HG03045 (cell line): ENCODE data around the gene IL18R1.
A peak's percentile ranks its signal among the peaks of the same experiment; 100 is the strongest.

Source experiments
- ATAC-seq: cut with Tn5 transposase; IDR thresholded peaks from one replicate; pipeline ENCODE4 v1.9.1; 2021; ENCODE audit warnings: mild to moderate bottlenecking, moderate library complexity; ENCODE audit not compliant: unreplicated experiment

Gene IL18R1

GRCh38 chr2:102342888-102343287, 12.7 kb upstream of the IL18R1 start:
- no peak for ATAC-seq

- ATAC-seq, result no peak
These were observed 11.2 kb upstream of the IL18R1 start for GRCh38 chr2:102344397-102344796.

DNA sequence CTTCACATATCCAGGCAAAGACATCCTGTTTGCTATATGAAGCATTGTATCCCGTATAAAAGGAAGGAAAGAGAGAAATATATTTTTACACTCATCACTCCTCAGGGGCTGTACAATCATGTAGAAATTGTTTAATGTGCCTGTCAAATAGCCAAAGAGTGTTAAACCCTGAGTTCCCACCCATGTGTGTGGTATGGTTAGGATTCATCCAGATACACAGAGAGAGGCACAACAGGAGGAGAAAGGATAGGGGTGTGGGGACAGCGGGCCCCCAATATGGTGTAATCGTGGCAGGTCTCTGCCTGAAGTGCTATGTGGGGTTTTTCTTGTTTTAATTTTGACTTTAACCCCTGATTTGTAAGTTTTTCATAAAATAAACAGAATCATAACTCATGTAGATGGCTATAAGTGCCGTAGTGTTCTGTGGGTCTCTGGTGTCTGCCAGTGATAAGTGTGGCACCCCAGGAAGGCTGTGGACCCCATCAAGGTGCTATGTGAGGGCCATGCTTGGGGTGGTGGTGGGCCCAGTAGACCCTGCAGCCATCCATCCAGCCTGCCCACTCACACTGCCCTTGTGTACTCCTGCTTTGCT, 10.2 kb upstream of the IL18R1 start:
- ATAC-seq, result no peak

DNA sequence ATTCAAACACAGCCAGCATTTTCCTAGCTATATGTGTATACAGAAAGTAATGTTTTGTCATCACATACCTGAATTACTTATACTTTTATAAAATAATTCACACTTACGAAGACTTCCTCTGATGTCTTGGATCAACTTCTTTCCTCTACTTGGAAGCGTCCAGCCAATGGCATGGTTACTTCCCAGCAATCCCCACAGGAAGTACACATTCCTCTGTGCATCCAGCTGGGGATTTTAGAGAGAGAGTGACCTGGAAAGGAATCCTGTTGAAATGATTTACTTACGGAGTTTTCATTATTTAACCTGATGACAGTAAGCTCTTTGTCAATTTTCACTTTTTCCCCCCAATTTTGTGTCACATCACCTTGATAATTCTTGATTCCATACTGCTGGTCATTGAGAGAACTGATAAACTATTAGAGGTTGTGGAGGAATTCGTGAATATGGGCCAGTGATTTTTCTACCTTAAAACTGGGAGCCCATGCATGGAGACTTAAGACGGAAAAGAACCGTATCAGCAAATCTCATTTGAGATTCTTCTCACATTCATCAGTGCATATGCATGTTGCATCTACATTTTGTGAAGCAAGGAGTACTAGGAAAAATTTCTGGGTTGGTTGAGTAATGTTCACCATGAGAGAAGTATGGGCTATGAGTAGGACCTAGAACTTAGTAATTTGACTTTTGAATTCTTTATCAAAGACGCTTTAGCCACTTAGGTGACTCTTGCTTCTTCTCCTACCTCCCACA, 9.0 kb upstream of the IL18R1 start:
- no peak for ATAC-seq

DNA sequence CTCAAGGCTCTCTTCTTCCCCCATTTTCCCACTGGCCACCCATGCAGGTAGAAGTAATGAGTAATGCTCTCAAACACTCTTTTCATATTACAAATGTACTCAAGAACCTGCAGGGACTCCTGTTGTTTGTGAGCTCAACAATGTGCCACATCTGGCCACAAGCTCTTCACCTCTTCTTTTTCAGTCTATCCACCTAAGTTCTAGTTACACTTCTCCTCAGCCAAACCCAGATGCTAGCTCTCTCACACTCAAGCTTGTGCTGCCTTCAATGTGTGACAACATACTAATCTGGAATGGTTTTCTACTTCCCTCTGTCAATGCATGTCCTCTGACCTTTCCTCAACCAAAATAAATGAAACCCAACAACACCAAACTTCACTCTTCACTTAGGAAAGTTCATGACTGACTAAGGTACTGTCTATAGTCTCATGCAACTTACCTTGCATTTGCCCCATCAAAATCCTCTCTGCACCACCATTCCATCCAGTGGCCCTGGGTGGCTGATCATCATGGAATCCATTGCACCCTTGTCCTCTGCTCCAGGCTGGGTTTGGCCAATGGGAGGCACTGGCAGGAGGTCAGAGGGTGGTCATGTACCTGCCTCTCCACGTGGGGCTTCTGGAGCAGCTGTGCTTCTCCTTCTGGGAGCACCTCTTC, 5.3 kb upstream of the IL18R1 start:
- no peak for ATAC-seq

- no peak for ATAC-seq
These were observed 751 bp downstream of the IL18R1 start for GRCh38 chr2:102356381-102356712.

DNA sequence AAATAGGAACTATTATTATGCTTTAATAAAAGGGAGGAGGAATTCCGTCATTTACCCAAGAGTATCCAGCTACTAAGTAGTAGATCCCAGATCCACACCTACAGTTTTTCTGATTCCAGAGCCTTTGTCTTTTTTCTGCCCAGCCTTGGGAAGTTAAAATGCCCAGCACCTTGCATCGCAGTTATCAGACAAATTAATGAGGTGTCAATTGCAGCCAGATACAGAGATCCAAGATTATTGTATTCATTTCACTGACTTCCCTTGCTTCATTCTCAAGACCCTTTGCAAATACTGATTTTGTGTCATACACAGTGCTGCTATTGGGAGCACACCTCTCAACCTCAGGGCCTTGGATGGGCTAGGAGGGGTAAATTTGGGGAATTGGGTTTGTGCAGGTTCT, 1.1 kb downstream of the IL18R1 start:
- ATAC-seq, result no peak

DNA sequence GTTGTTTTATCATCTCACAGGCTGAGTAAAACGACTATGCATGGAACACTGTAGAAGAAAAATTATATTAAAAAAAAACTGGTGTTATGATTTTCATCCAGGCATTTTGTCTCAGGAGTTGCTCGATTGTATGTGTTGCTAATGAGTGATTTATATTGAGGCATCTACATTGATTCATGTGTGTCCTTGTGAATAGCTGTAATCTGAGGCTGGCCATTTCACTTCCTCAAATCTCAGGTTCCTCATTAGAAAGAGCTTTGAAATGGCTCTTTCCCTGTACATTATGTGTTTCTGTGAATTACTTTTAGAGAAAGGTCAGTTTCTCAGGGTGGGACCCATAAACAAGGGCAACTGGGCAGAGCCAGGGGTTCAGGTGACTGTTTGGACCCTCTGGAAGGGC, 2.3 kb downstream of the IL18R1 start:
- no peak for ATAC-seq

DNA sequence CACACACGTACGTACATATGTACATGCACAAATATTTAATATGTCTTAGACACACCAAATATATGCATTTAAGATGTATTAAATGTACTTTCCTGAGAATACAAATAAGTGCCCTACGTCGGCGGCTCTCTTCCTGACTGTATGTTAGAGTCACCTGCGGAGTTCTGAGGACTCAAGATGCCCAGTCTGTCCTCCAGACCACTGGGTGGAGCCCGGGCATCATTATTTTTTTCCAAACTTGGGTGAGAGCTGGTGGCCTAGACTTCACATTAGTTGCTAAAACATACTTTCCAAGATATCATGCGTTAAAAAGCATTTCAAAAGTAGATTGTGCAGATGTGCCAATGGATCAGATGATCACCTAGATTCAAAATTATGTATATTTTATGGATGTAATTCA, 2.9 kb downstream of the IL18R1 start:
- ATAC-seq, result no peak

GRCh38 chr2:102359527-102359926, 3.9 kb downstream of the IL18R1 start:
- ATAC-seq, result no peak

- no peak for ATAC-seq
These were observed 6.1 kb downstream of the IL18R1 start for GRCh38 chr2:102361632-102362241.

DNA sequence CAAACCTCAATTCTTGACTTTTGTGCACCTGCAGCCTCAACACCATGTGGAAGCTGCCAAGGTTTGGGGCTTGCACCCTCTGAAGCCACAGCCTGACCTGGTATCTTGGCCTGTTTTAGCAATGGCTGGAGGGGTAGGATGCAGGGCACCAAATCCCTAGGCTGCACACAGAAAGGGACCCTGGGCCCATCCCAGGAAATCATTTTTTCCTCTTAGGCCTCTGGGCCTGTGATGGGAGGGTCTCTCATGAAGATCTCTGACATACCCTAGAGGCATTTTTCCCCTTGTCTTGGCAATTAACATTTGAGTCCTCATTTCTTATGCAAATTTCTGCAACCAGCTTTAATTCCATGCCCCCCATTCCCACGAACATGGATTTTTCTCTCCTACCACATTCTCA, 10.2 kb downstream of the IL18R1 start:
- no peak for ATAC-seq

DNA sequence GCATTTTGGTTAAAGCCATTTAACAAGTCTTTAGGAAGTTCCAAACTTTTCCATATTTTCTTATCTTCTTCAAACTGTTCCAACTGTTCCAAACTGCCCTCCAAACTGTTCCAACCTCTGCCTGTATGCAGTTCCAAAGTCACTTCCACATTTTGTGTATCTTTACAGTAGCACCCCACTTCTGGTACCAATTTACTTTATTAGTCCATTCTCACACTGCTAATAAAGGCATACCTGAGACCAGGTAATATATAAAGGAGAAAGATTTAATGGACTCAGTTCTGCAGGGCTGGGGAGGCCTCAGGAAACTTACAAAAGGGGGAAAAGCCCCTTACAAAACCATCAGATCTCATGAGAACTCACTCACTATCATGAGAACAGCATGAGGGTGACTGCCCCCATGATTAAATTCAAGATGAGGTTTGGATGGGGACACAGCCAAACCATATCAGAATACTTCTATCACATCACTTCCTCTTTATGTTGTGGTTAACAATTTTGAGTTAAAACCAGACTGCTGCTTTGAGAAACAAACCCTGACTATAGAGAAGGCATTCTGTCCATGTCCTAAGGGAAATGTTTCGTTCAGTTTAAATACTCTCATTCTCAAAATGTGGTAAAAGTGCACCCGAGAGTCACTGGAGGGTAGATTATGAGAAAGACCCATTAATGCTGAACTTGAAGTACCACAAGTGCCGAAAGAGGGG, 11.0 kb downstream of the IL18R1 start:
- ATAC-seq, result peak; percentile 48

DNA sequence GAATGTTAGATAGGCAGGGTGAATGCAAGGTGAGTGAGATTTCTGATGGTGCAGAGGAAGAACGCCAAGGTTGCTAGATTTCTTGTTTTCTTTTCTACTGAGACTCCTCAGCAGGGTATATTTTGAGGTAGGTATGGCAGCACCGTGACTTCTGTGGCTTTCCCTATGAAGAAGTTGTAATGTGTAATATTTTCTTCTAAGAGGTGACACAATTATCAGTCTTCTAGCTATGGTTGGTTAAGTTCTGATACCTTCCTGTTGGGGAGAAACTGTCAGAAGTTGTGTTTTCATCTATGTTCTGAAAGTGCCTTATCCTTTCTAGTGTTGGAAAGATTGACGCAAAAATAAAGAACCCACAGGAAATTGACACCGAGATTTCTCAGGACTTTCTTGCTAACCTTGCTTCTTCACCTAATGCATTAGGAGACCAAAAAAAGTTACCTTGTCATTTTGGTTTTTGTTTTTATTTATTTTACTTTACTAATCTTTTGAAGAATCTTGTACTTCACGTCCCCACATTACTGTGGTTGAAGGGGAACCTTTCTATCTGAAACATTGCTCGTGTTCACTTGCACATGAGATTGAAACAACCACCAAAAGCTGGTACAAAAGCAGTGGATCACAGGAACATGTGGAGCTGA, 11.9 kb downstream of the IL18R1 start:
- peak; percentile 45 for ATAC-seq

DNA sequence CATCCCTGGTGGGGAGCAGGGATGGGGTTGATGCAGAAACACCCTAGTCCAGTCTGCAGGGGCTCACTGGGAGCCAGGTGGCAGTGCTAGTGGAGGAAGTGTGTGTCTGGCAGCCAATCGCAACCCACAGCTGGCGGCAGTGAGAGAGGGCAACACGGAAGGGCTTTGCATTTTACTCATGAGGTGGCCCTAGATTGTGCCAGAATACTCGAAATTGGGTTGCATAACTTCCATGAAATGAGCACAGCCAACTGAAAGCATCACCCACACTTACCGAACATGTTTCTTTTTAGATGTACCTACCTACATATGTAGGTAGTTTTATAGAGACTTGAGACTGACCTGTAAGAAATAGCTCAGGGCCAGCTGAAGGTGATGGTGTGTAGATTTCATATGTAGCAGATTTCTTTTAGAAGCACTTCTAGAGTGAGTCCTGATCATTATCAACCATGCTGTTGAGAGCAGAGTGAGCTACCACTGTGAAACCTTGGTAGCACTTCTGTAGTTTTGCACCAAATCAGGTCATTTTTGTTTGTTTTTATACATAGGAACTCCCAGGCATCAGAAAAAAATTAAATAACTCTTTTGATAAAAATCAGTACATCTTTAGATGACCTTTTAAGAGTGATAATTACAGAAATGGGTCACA, 13.0 kb downstream of the IL18R1 start:
- no peak for ATAC-seq

DNA sequence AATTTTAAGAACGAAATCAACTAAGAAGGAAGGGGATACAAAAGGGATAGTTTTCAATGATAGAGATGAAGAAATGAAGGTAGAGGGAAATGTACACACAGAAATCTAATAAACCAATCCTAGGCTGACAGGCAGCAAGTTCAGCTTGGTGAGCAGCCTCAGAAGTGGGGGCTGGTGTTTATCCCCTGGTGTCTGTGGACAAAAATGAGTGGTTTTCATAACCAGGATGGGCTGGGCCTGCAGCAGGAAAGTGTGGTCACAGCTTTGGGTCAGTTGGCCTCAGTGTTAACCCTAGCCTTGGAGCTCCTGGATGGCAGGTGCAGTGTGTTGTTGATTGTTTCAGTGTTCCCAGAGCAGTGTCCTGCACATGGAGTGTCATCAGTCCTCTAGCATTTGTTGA, 14.3 kb downstream of the IL18R1 start:
- no peak for ATAC-seq

GRCh38 chr2:102376052-102376591, 20.5 kb downstream of the IL18R1 start:
- ATAC-seq, result no peak

- no peak for ATAC-seq
These were observed 28.1 kb downstream of the IL18R1 start for GRCh38 chr2:102383722-102384121.

DNA sequence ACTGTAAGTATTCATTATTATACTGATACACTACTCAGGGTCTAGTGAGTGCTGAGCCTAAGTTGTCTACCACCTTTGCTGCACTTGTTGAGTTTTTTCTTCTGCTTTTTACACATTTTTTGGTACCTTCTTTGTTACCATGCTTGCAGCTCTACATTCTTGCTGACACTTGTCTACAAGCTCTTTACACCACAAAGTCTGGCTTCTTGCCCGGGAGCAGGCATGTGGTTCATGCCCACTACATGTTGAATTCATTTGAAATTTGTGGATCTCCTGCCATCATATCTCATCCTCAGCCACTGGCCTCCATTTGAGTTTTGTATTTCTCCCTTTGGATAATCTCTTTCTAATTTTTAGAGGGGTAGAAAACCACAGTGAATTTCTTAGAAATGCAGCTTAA, 29.9 kb downstream of the IL18R1 start:
- ATAC-seq, result no peak

GRCh38 chr2:102386004-102386403, 30.4 kb downstream of the IL18R1 start:
- ATAC-seq, result no peak
